ENCODE results near the gene ZNF580.

DNA sequence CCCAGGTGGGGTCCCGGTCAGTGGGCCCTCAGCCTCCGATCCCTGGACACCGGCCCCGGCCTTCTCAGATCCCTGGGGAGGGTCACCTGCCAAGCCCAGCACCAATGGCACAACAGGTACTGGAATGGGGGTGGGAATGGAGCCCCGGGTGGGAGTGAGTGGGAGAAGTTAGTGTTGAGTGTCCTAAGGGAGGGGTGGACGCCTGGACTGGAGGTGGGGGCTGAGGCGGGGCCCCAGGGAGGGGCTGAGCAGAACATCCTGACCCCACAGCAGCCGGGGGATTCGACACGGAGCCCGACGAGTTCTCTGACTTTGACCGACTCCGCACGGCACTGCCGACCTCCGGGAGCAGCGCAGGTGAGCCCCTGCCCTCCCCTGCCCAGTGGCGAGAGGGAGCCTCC is 51.9 kb downstream of the ZNF580 start:
- TF ChIP-seq HOXD13 (CRISPR knock-in tag; IDR thresholded peaks at IDR 0.05; ENCODE audit: borderline replicate concordance): no peak
- TF ChIP-seq, protein P1, sequence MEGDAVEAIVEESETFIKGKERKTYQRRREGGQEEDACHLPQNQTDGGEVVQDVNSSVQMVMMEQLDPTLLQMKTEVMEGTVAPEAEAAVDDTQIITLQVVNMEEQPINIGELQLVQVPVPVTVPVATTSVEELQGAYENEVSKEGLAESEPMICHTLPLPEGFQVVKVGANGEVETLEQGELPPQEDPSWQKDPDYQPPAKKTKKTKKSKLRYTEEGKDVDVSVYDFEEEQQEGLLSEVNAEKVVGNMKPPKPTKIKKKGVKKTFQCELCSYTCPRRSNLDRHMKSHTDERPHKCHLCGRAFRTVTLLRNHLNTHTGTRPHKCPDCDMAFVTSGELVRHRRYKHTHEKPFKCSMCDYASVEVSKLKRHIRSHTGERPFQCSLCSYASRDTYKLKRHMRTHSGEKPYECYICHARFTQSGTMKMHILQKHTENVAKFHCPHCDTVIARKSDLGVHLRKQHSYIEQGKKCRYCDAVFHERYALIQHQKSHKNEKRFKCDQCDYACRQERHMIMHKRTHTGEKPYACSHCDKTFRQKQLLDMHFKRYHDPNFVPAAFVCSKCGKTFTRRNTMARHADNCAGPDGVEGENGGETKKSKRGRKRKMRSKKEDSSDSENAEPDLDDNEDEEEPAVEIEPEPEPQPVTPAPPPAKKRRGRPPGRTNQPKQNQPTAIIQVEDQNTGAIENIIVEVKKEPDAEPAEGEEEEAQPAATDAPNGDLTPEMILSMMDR (tag by site-specific recombination; IDR thresholded peaks at IDR 0.05): no peak
- no peak for TF ChIP-seq SALL2 (tag by site-specific recombination; IDR thresholded peaks at IDR 0.05; ENCODE audit: borderline replicate concordance)
- TF ChIP-seq, protein P2, sequence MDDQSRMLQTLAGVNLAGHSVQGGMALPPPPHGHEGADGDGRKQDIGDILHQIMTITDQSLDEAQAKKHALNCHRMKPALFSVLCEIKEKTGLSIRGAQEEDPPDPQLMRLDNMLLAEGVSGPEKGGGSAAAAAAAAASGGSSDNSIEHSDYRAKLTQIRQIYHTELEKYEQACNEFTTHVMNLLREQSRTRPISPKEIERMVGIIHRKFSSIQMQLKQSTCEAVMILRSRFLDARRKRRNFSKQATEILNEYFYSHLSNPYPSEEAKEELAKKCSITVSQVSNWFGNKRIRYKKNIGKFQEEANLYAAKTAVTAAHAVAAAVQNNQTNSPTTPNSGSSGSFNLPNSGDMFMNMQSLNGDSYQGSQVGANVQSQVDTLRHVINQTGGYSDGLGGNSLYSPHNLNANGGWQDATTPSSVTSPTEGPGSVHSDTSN (CRISPR knock-in tag; IDR thresholded peaks at IDR 0.05): no peak
- TF ChIP-seq ZNF600 (tag by site-specific recombination; IDR thresholded peaks at IDR 0.05): no peak
- TF ChIP-seq, protein P3, sequence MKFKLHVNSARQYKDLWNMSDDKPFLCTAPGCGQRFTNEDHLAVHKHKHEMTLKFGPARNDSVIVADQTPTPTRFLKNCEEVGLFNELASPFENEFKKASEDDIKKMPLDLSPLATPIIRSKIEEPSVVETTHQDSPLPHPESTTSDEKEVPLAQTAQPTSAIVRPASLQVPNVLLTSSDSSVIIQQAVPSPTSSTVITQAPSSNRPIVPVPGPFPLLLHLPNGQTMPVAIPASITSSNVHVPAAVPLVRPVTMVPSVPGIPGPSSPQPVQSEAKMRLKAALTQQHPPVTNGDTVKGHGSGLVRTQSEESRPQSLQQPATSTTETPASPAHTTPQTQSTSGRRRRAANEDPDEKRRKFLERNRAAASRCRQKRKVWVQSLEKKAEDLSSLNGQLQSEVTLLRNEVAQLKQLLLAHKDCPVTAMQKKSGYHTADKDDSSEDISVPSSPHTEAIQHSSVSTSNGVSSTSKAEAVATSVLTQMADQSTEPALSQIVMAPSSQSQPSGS (tag by site-specific recombination; IDR thresholded peaks at IDR 0.05; ENCODE audit: low read depth): no peak
- TF ChIP-seq ZNF544 (tag by site-specific recombination; IDR thresholded peaks at IDR 0.05): no peak
- TF ChIP-seq, protein P4, sequence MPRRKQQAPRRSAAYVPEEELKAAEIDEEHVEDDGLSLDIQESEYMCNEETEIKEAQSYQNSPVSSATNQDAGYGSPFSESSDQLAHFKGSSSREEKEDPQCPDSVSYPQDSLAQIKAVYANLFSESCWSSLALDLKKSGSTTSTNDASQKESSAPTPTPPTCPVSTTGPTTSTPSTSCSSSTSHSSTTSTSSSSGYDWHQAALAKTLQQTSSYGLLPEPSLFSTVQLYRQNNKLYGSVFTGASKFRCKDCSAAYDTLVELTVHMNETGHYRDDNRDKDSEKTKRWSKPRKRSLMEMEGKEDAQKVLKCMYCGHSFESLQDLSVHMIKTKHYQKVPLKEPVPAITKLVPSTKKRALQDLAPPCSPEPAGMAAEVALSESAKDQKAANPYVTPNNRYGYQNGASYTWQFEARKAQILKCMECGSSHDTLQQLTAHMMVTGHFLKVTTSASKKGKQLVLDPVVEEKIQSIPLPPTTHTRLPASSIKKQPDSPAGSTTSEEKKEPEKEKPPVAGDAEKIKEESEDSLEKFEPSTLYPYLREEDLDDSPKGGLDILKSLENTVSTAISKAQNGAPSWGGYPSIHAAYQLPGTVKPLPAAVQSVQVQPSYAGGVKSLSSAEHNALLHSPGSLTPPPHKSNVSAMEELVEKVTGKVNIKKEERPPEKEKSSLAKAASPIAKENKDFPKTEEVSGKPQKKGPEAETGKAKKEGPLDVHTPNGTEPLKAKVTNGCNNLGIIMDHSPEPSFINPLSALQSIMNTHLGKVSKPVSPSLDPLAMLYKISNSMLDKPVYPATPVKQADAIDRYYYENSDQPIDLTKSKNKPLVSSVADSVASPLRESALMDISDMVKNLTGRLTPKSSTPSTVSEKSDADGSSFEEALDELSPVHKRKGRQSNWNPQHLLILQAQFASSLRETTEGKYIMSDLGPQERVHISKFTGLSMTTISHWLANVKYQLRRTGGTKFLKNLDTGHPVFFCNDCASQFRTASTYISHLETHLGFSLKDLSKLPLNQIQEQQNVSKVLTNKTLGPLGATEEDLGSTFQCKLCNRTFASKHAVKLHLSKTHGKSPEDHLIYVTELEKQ (tag by site-specific recombination; IDR thresholded peaks at IDR 0.05; ENCODE audit: borderline replicate concordance): no peak
- TF ChIP-seq ZBTB1 (tag by site-specific recombination; IDR thresholded peaks at IDR 0.05): no peak

Data from HEK293 (cell line).